NCI-H128 (cell line): ENCODE measurements around the gene TRMT2B.
"Not testable (repeated sequence)": the region's sequence is repeated elsewhere in the genome, so short reads cannot be mapped to it uniquely, and the experiment has no call there.

Source experiments
- DNase-seq: peaks from one replicate; lab custom pipeline; 2025; ENCODE audit not compliant: unreplicated experiment; lab: John Stamatoyannopoulos, UW

Gene TRMT2B

GRCh38 chrX:101051549-101052302 lies at the start of gene TRMT2B:
TSS of gene TRMT2B (minus strand) at chrX:101052111. CDS start at chrX:101042289, 9,822 bp downstream.
- DNase-seq: peak; percentile 26

GRCh38 chrX:101097546-101098453 lies 45.9 kb upstream of the TRMT2B start, which contains the start of gene CENPI:
TSS of gene CENPI (plus strand) at chrX:101098204. CDS start at chrX:101101071, 2,867 bp downstream.
- DNase-seq: peak; percentile 88

GRCh38 chrX:101091817-101092216 lies 39.9 kb upstream of the TRMT2B start:
- DNase-seq: no peak

GRCh38 chrX:101081231-101081630 lies 29.3 kb upstream of the TRMT2B start:
- no peak for DNase-seq

GRCh38 chrX:101080326-101081124 lies 28.6 kb upstream of the TRMT2B start:
- DNase-seq: no peak

GRCh38 chrX:101079736-101080270 lies 27.9 kb upstream of the TRMT2B start:
- DNase-seq: no peak

- peak; percentile 37 for DNase-seq
These were observed 27.0 kb upstream of the TRMT2B start, which contains the start of gene TMEM35A for GRCh38 chrX:101078716-101079598. TSS of gene TMEM35A (plus strand) at chrX:101078879. CDS start at chrX:101079003, 124 bp downstream.

GRCh38 chrX:101071582-101071981 lies 19.7 kb upstream of the TRMT2B start:
- no peak for DNase-seq

- DNase-seq: no peak
These were observed 10.3 kb upstream of the TRMT2B start for GRCh38 chrX:101062176-101062575.

- DNase-seq: no peak
These were observed 5.3 kb upstream of the TRMT2B start for GRCh38 chrX:101057093-101057714.

- not testable (repeated sequence) for DNase-seq
These were observed 4.6 kb upstream of the TRMT2B start for GRCh38 chrX:101056551-101056950.

GRCh38 chrX:101051153-101051548 lies 760 bp downstream of the TRMT2B start:
- DNase-seq: no peak

GRCh38 chrX:101040197-101040596 lies 11.7 kb downstream of the TRMT2B start:
- no peak for DNase-seq

- DNase-seq: no peak
These were observed 14.7 kb downstream of the TRMT2B start for GRCh38 chrX:101037231-101037630.

- DNase-seq: no peak
These were observed 22.2 kb downstream of the TRMT2B start for GRCh38 chrX:101029665-101030064.

GRCh38 chrX:101028562-101028961 lies 23.3 kb downstream of the TRMT2B start:
- DNase-seq: no peak

GRCh38 chrX:101025126-101025525 lies 26.8 kb downstream of the TRMT2B start:
- no peak for DNase-seq

GRCh38 chrX:101022020-101022419 lies 29.9 kb downstream of the TRMT2B start:
- DNase-seq: no peak

- DNase-seq: not testable (repeated sequence)
These were observed 39.9 kb downstream of the TRMT2B start for GRCh38 chrX:101012031-101012430.
